GM10248 (cell line): Measurements from ENCODE around the gene GLIS1.

Source experiments
- CTCF ChIA-PET: fragments of 300-600 bp; sonication (Branson Sonifier 250); formaldehyde crosslinking; extraction: SDS; loops from one replicate; lab custom pipeline; 2021; ENCODE audit warnings: antibody characterized with exemption; lab: Yijun Ruan, JAX
- POLR2A ChIA-PET: fragments of 350-650 bp; sonication (Branson Sonifier 250); formaldehyde crosslinking; extraction: SDS; loops from one replicate; lab custom pipeline; 2020; ENCODE audit warnings: antibody characterized with exemption; lab: Yijun Ruan, JAX
- DNase-seq: peaks from one replicate; pipeline ENCODE4 v3.0.0; 2012; ENCODE audit errors: extremely low spot score
- TF ChIP-seq, protein P1 (sequence below): IDR thresholded peaks from 2 replicates; pipeline ENCODE4 v1.5.1; 2012; ENCODE audit warnings: mild to moderate bottlenecking, low read depth; ENCODE audit errors: extremely low read depth, missing control alignments, control extremely low read depth

Gene GLIS1

DNA sequence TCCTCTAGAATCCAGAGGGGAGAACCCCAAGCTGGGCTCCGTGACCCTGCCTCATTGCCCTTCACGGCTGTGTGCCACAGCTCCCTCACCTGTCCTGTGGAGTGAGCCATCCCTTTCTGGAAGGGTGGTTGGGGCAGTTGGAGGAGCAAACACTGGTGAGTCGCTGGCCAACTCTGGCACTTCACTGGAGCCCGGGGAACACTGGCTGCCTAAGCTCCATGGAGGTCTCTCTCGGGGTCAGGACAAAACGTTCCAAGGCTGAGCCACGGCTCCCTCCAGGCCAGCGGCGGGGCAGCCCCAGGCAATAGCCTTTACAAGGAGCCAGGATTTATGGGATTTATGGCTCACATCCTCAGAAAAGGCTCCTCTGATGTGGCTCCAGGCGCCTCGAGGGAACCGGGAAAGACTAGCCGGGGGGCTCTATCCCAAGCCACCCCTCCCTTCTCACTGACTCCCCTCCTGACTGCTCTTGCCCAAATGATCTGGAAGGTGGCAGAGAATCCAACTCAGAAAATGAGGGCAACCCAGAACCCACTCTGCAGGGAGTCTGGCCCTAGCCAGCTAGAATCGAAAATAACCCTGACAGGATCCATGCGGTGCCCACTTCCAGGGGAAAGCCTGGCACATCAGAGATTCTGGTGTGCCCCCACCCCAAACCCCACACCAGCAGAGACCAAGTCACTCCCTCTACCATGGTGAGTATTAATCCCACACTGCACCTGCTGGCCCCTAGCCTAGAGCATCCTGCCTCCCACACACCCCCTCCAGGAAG lies 75.2 kb downstream of the GLIS1 start:
- TF ChIP-seq, protein P1, sequence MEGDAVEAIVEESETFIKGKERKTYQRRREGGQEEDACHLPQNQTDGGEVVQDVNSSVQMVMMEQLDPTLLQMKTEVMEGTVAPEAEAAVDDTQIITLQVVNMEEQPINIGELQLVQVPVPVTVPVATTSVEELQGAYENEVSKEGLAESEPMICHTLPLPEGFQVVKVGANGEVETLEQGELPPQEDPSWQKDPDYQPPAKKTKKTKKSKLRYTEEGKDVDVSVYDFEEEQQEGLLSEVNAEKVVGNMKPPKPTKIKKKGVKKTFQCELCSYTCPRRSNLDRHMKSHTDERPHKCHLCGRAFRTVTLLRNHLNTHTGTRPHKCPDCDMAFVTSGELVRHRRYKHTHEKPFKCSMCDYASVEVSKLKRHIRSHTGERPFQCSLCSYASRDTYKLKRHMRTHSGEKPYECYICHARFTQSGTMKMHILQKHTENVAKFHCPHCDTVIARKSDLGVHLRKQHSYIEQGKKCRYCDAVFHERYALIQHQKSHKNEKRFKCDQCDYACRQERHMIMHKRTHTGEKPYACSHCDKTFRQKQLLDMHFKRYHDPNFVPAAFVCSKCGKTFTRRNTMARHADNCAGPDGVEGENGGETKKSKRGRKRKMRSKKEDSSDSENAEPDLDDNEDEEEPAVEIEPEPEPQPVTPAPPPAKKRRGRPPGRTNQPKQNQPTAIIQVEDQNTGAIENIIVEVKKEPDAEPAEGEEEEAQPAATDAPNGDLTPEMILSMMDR: no peak
- no peak for DNase-seq
- ChIA-PET POLR2A (no interaction called here), CTCF (no interaction called here)

DNA sequence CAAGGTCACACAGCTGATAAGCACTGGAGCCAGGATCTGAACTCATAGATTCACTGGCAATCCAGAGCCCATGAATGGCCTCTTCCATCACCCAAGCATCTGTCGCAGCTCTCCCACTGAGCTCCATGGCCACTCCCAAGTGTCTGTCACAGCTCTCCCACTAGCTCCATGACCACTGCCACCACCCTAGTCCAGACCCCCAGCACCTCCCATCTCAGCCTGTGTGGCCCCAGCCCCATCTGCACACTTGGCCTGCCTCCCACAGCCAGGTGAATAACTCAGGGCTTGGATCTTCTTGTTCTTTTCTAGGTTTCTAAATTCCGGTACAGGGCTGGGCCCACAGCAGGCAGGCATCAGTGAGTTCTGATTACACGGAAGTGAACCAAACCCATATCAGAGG lies 76.0 kb downstream of the GLIS1 start:
- CTCF ChIA-PET: interaction anchor here (1.5 kb wide), 1 partner anchor 12 kb away, joined by 4 read pairs; no protein-coding TSS in a partner anchor
- TF ChIP-seq, protein P1: no peak
- DNase-seq: no peak
- POLR2A ChIA-PET: no interaction called here

DNA sequence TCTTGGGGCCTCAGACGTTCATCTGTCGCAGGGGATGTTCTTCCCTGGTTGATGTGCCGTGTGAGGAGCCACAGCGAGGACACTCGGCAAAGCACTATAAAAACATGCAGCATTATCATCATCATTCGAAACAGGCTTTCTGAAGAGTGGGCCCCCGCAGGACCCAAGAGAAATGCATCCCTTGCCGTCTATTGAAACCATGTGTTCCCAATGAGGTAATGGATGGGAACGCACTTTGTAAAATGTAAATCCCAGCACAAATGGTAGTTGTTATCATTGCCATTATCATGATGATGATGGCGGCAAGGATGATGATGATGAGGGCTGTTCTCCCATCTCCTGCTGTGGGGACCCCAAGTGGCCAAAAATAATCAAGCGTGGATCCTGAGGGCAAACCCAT lies 76.8 kb downstream of the GLIS1 start:
- ChIA-PET POLR2A (no interaction called here), CTCF (interaction anchor here (1.5 kb wide), 1 partner anchor 13 kb away, joined by 4 read pairs; no protein-coding TSS in a partner anchor)
- TF ChIP-seq, protein P1: no peak
- DNase-seq: no peak

DNA sequence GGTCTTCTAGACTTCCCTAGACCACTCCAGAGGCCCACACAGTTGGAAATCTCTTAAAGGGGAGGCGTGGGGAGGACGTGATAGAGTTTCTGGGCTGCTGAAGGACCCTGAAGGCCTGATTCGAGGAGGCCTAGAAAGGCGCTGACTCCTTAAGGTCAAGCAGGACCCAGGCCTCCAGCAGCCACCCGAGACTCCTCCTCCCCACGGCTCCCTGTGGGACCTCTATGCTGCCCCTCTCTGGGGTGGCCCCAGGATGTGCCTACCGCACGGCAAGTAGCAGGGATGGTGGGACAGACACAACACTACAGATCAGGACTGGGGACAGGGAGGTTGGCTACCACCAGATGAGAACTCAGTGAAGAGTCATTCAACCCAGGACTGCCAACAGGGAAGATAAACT lies 77.5 kb downstream of the GLIS1 start:
- CTCF ChIA-PET: interaction anchor here (1.5 kb wide), 1 partner anchor 14 kb away, joined by 4 read pairs; no protein-coding TSS in a partner anchor
- POLR2A ChIA-PET: no interaction called here
- DNase-seq: no peak
- TF ChIP-seq, protein P1: no peak

DNA sequence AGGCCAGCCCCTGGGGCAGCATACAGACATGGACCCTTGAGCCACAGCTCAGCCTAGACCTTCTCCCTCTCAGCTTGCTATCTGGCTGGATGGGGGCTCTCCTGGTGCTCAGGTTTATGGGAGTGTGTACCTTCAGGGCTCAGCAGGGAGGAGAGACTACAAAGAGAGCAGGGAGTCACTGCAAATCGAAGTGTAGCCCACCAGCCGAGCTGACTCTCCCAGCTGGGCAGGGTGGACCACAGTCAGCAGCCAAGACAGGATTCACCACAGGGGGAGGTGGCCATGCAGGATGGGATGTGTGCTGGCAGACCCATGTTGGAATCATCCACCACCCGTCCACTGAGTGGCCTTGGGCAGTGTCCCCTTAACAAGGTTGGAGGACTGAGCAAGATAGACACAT lies 78.3 kb downstream of the GLIS1 start:
- ChIA-PET POLR2A (no interaction called here), CTCF (no interaction called here)
- TF ChIP-seq, protein P1: no peak
- DNase-seq: no peak

DNA sequence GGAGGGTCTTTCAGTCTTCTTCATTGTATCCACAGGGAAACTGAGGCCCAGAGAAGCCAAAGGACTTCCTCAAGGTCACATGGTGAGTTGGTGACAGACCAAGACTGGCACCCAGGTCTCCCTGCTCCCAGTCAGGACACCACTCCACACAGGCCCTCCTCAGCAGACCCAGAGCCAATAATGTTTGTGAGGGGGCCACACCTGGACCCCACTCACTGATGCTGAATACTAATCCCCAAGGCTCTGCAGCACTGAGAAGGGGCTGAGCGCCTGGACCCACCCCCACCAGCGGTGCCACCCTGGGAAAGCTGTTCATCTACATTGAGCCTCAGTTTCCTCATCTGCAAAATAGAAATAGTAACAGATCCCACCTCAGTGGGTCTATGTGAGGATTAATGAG lies 79.5 kb downstream of the GLIS1 start:
- CTCF ChIA-PET: no interaction called here

More for the DNA sequence above, 79.5 kb downstream of the GLIS1 start:
- no peak for DNase-seq
- POLR2A ChIA-PET: no interaction called here
- TF ChIP-seq, protein P1: no peak
